ENCODE measurements around the gene GABBR2. TPM values are rescaled to one million over a fixed set of nuclear protein-coding genes. Genes with fewer than 3 reads are reported as not detected.

Gene GABBR2
- total and polyA plus RNA-seq, 9 of the 15 experiments (the other 6 are each of a cell fraction or from before 2014, with no cell fraction given), result 0.15 to 1.9 (median 0.32) TPM

- TF ChIP-seq E2F6 (IDR thresholded peaks at IDR 0.05; ENCODE audit: borderline replicate concordance in 1 of 2, extremely low read depth in 1 of 2, insufficient read depth in 1 of 2, insufficient read length in 1 of 2, low read depth in 1 of 2, low read length in 1 of 2, poor library complexity in 1 of 2, severe bottlenecking in 1 of 2) (peak; percentile 7 to 12), MLX (CRISPR knock-in tag; conservative IDR thresholded peaks at IDR 0.05) (no peak), CCAR2 (IDR thresholded peaks at IDR 0.05; ENCODE audit: low read depth, low read length) (no peak), NONO (IDR thresholded peaks at IDR 0.05; ENCODE audit: low read depth in 2 of 2, low read length in 1 of 2) (no peak), NCOR1 (IDR thresholded peaks at IDR 0.05) (peak; percentile 63), ELF1 (tag; IDR thresholded peaks at IDR 0.05) (peak; percentile 78), EWSR1 (IDR thresholded peaks at IDR 0.05; ENCODE audit: borderline replicate concordance, low read depth, partially characterized antibody) (no peak), ZNF77 (CRISPR knock-in tag; IDR thresholded peaks at IDR 0.05) (no peak), ZNF592 (IDR thresholded peaks at IDR 0.05) (peak; percentile 90), AFF4 (CRISPR knock-in tag; IDR thresholded peaks at IDR 0.05) (0 out of 2 replicates have a peak, but pooled peaks have one; percentile 29)
Observed at GRCh38 chr9:98341157-98342097, 367.3 kb downstream of the GABBR2 start (continued).

Data from K562 (cell line).